ENCODE data around the gene C16orf74.

C16orf74 gene

DNA sequence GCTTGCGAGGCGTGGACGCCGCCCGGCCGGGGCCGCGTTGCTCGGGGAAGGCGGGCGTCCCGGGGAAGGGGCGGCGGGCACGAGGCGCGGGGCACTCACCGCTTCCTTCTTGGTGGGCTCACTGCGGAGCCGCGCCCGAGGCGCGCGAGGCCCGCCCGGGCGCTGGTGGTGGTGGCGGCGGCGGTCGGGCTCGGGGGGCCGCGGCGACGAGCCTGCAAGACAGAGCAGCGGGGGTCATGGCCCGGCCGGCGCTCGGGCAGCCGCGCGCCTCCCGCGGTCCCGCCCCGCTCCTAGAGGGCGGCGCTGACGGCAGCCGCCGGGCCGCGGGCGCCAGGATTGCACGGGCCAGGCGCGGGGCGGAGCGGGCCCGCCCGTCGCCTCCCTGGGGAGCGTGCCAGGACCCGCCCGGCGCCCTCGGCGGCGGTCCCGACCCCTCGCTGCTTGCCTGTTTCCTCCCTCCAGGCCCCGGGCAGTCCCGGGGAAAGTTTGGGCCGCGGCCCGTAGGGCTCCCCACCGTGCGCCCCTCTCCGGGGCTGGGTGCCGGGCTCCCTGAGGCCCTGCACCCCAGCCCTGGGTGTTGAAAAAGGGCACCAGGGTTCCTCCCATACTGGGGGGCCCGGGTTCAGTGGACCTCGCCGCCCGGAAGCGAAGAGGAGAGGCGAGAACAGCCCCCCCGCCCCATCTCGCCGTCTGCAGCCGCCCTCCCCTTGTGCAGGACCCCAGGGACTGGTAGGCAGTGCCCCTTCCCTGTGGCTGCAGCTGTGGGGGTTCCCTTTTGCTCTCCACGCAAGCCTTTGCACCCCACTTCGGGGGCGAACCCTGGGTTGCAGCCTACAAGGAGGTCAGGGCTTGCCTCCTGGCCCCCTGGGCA lies at the start of gene C16orf74:
TSS of gene C16orf74 (minus strand) at position 270 of the 871 bp plus-strand sequence. CDS start 15,879 bp downstream, outside the sequence.
- H3K36me3 ChIP-seq (ENCODE audit: control insufficient read depth in 1 of 2, insufficient read depth in 2 of 2, low read length in 2 of 2), result no peaks in the 10 kb centered on the region
- no peaks in the 10 kb centered on the region for H3K9me3 ChIP-seq (ENCODE audit: control insufficient read depth in 1 of 2, low read length in 2 of 2)
- H3K4me3 ChIP-seq (ENCODE audit: low read depth in 1 of 2, low read length in 2 of 2), result peak within 1 kb of the TSS; percentile 50 to 55
- H3K27me3 ChIP-seq (ENCODE audit: control insufficient read depth in 1 of 2, insufficient read depth in 2 of 2, low read length in 2 of 2), result peaks cover 26 to 34% of the 10 kb centered on the region in 2 donors
- peak within 1 kb of the TSS in 1 of 2 donors; percentile 18 for H3K9ac ChIP-seq (ENCODE audit: low read depth in 1 of 2, low read length in 2 of 2)
- H3K4me1 ChIP-seq (ENCODE audit: control insufficient read depth in 1 of 2, insufficient read depth in 2 of 2, low read length in 2 of 2), result peaks cover 27 to 45% of the 10 kb centered on the region in 2 donors
- H3K27ac ChIP-seq (ENCODE audit: low read depth, low read length), result no peak within 1 kb of the TSS

DNA sequence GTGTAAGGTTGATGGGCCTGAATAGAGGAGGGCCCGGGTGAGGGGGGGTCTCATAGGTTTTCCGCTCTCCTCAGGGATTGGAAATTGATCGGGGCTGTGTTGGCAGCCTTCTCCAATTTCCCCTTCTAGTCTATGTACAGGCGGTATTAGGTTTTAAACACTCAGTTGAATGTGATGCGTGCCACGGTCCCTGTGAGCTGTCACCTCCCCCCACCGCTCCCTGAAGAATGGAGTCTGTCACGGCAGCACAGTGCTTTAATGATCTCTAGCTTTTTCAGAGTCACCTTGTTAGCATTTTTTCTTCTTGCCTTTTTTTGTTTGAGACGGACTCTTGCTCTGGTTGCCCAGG lies 49.4 kb upstream of the C16orf74 start:
- Histone ChIP-seq H3K4me1 (ENCODE audit: control insufficient read depth in 1 of 2, insufficient read depth in 2 of 2, low read length in 2 of 2) (peaks cover 12 to 30% of the 10 kb centered on the region in 2 donors), H3K27me3 (ENCODE audit: control insufficient read depth in 1 of 2, insufficient read depth in 2 of 2, low read length in 2 of 2) (no peaks in the 10 kb centered on the region), H3K36me3 (ENCODE audit: control insufficient read depth in 1 of 2, insufficient read depth in 2 of 2, low read length in 2 of 2) (peaks cover 27 to 56% of the 10 kb centered on the region in 2 donors), H3K9ac (ENCODE audit: low read depth in 1 of 2, low read length in 2 of 2) (peak overlapping the region; percentile 76 to 87), H3K27ac (ENCODE audit: low read depth, low read length) (peak overlapping the region; percentile 84), H3K4me3 (ENCODE audit: low read depth in 1 of 2, low read length in 2 of 2) (peak overlapping the region; percentile 93 to 98), H3K9me3 (ENCODE audit: control insufficient read depth in 1 of 2, low read length in 2 of 2) (no peaks in the 10 kb centered on the region)

DNA sequence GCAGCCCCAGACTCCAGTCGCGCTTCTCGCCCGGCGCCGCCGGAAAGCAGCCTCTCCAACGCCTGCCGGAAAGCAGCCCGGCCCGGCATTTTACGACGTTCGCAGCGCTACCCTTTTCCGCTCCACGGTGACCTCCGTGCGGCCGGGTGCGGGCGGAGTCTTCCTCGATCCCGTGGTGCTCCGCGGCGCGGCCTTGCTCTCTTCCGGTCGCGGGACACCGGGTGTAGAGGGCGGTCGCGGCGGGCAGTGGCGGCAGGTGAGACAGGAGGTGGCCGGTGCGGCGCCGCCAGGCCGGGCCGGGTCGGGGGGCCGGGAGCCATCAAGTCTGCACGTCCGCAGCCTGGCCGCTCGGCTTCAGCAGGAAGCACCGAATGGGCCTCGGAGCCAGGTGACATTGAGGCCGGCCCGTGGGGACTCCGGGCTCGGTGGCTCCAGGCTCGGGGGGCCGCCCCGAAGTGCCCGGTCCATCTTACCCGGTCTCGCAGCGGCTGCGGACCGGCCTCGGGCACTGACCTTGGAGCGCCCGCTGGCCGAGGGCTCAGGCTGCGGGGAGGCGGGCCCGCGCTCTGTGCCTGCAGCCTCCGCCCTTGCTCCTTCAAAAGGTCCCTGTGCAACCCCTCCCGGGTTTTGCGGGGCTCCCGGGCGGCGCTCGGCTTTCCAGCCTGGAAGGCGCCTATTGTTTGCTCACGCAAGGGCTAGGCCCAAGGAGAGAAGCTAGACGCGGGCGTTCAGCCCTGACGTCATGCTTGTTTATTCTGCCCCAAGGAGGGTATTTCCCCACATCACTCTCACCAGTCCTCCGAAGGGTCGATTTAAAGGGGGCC lies 48.8 kb upstream of the C16orf74 start, which contains the start of the genes COX4I1 and EMC8:
TSS of gene COX4I1 (plus strand) at position 199 of the 824 bp plus-strand sequence. CDS start 1,511 bp downstream, outside the sequence.
TSS of gene EMC8 (minus strand) at position 48 of the 824 bp plus-strand sequence. CDS start 249 bp downstream, outside the sequence.
- H3K4me1 ChIP-seq (ENCODE audit: control insufficient read depth in 1 of 2, insufficient read depth in 2 of 2, low read length in 2 of 2), result peaks cover 12 to 30% of the 10 kb centered on the region in 2 donors
- H3K36me3 ChIP-seq (ENCODE audit: control insufficient read depth in 1 of 2, insufficient read depth in 2 of 2, low read length in 2 of 2), result peaks cover 28 to 56% of the 10 kb centered on the region in 2 donors

DNA sequence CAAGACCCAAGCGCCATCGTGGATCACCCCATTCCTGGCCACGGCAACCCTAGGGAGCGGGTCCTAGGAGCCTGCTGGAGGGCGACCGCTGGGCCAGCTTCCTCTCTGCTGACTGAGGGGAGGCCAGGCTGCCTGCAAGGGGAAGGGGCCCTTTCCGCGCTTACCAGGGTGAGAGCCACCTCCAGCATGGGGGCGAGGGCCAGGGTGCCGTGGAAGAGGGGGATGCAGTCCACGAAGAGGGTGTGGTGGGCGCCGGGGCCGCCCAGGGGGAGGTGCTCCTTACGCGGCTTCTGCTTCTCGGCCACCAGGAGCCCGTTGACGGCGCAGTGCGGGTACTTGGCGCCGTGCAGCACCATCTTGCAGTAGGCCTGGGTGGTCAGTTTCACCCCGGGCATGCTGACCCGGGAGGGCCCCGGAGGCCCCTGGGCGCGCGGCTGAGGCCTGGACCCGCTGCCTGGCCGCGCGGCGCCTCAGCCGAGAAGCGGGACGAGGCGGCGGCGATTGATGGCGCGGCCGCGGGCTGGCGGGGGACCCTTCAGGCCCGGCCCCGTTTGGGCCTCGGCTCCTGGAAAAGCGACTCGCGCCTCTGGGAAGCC lies 48.1 kb upstream of the C16orf74 start:
- Histone ChIP-seq H3K9ac (ENCODE audit: low read depth in 1 of 2, low read length in 2 of 2) (peak overlapping the region; percentile 86 to 96), H3K9me3 (ENCODE audit: control insufficient read depth in 1 of 2, low read length in 2 of 2) (no peaks in the 10 kb centered on the region), H3K4me1 (ENCODE audit: control insufficient read depth in 1 of 2, insufficient read depth in 2 of 2, low read length in 2 of 2) (peaks cover 12 to 30% of the 10 kb centered on the region in 2 donors), H3K27ac (ENCODE audit: low read depth, low read length) (no peak overlapping the region), H3K36me3 (ENCODE audit: control insufficient read depth in 1 of 2, insufficient read depth in 2 of 2, low read length in 2 of 2) (peaks cover 29 to 55% of the 10 kb centered on the region in 2 donors), H3K4me3 (ENCODE audit: low read depth in 1 of 2, low read length in 2 of 2) (peak overlapping the region; percentile 93 to 98), H3K27me3 (ENCODE audit: control insufficient read depth in 1 of 2, insufficient read depth in 2 of 2, low read length in 2 of 2) (no peaks in the 10 kb centered on the region)

More for the DNA sequence above, 48.8 kb upstream of the C16orf74 start, which contains the start of the genes COX4I1 and EMC8:
- Histone ChIP-seq H3K9ac (ENCODE audit: low read depth in 1 of 2, low read length in 2 of 2) (peak within 1 kb of the TSS; percentile 86 to 96), H3K27me3 (ENCODE audit: control insufficient read depth in 1 of 2, insufficient read depth in 2 of 2, low read length in 2 of 2) (no peaks in the 10 kb centered on the region), H3K4me3 (ENCODE audit: low read depth in 1 of 2, low read length in 2 of 2) (peak within 1 kb of the TSS; percentile 93 to 98), H3K27ac (ENCODE audit: low read depth, low read length) (peak within 1 kb of the TSS; percentile 84), H3K9me3 (ENCODE audit: control insufficient read depth in 1 of 2, low read length in 2 of 2) (no peaks in the 10 kb centered on the region)

DNA sequence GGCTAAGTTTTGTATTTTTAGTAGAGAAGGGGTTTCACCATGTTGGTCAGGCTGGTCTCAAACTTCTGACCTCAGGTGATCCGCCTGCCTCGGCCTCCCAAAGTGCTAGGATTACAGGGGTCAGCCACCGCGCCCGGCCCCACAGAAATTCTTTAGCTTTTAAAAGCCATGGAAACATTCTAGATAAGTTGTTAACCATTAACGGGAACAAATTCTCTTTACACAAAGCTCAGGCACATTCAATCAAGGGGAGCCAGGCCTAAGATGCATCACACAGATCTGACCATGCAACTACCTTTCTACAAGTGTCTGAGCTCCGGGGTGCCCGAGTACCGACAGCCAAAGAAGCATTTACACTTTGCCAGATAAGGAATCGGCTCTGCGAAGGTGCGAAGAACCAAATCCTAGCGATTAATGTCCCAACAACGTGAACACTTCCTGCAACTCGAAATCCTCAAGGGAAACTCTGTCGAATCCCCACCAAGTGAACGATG lies 47.4 kb upstream of the C16orf74 start:
- peaks cover 29 to 50% of the 10 kb centered on the region in 2 donors for H3K36me3 ChIP-seq (ENCODE audit: control insufficient read depth in 1 of 2, insufficient read depth in 2 of 2, low read length in 2 of 2)
- no peak overlapping the region for H3K27ac ChIP-seq (ENCODE audit: low read depth, low read length)
- H3K4me1 ChIP-seq (ENCODE audit: control insufficient read depth in 1 of 2, insufficient read depth in 2 of 2, low read length in 2 of 2), result peaks cover 12 to 30% of the 10 kb centered on the region in 2 donors

DNA sequence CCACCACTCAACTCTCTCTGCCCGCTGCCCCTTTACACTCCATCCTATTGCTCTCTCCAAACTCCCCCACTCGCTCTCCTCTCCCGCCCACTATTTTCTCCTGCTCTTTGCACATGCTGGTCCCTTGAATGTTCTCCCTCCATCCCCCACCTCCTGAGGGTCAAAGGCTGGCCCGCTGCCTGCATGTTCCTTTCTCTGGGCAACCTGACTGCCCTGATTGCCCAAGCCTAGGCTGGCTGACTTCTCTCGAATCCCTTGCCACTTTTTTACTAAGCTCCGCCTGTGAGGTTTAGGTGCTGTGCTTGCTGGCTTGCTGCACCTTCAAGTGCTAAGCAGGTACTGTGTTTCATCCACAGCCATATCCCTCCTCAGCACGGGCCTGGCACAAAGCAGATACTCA lies 45.7 kb upstream of the C16orf74 start:
- Histone ChIP-seq H3K9ac (ENCODE audit: low read depth in 1 of 2, low read length in 2 of 2) (no peak overlapping the region), H3K4me1 (ENCODE audit: control insufficient read depth in 1 of 2, insufficient read depth in 2 of 2, low read length in 2 of 2) (peaks cover 12 to 30% of the 10 kb centered on the region in 2 donors), H3K27me3 (ENCODE audit: control insufficient read depth in 1 of 2, insufficient read depth in 2 of 2, low read length in 2 of 2) (no peaks in the 10 kb centered on the region), H3K27ac (ENCODE audit: low read depth, low read length) (no peak overlapping the region), H3K9me3 (ENCODE audit: control insufficient read depth in 1 of 2, low read length in 2 of 2) (no peaks in the 10 kb centered on the region), H3K36me3 (ENCODE audit: control insufficient read depth in 1 of 2, insufficient read depth in 2 of 2, low read length in 2 of 2) (peaks cover 27 to 47% of the 10 kb centered on the region in 2 donors), H3K4me3 (ENCODE audit: low read depth in 1 of 2, low read length in 2 of 2) (no peak overlapping the region)

More for the DNA sequence above, 47.4 kb upstream of the C16orf74 start:
- Histone ChIP-seq H3K27me3 (ENCODE audit: control insufficient read depth in 1 of 2, insufficient read depth in 2 of 2, low read length in 2 of 2) (no peaks in the 10 kb centered on the region), H3K4me3 (ENCODE audit: low read depth in 1 of 2, low read length in 2 of 2) (peak overlapping the region; percentile 93 to 98), H3K9me3 (ENCODE audit: control insufficient read depth in 1 of 2, low read length in 2 of 2) (no peaks in the 10 kb centered on the region), H3K9ac (ENCODE audit: low read depth in 1 of 2, low read length in 2 of 2) (peak overlapping the region; percentile 86 to 96)

DNA sequence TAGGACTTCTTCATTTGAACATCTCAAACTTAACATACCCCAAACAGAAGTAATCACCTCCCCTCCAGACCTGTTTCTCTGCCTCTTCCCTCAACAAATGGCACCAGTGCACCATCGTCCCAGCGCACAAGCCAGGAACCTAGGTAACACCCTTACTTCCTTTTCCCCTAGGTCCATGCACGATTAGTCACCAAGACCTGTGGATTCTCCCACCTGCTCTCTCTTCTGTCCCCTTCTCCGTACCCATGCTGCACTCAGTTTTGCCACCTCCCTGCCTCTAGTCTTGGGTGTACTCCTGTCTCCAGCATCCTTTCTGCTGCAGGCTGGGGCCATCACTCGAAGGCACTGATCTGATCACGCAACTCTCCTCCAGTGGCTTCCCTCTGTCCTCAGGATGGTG lies 45.3 kb upstream of the C16orf74 start:
- Histone ChIP-seq H3K27ac (ENCODE audit: low read depth, low read length) (no peak overlapping the region), H3K9ac (ENCODE audit: low read depth in 1 of 2, low read length in 2 of 2) (no peak overlapping the region), H3K36me3 (ENCODE audit: control insufficient read depth in 1 of 2, insufficient read depth in 2 of 2, low read length in 2 of 2) (peaks cover 25 to 45% of the 10 kb centered on the region in 2 donors), H3K4me1 (ENCODE audit: control insufficient read depth in 1 of 2, insufficient read depth in 2 of 2, low read length in 2 of 2) (peaks cover 11 to 27% of the 10 kb centered on the region in 2 donors), H3K9me3 (ENCODE audit: control insufficient read depth in 1 of 2, low read length in 2 of 2) (no peaks in the 10 kb centered on the region), H3K27me3 (ENCODE audit: control insufficient read depth in 1 of 2, insufficient read depth in 2 of 2, low read length in 2 of 2) (no peaks in the 10 kb centered on the region), H3K4me3 (ENCODE audit: low read depth in 1 of 2, low read length in 2 of 2) (no peak overlapping the region)

DNA sequence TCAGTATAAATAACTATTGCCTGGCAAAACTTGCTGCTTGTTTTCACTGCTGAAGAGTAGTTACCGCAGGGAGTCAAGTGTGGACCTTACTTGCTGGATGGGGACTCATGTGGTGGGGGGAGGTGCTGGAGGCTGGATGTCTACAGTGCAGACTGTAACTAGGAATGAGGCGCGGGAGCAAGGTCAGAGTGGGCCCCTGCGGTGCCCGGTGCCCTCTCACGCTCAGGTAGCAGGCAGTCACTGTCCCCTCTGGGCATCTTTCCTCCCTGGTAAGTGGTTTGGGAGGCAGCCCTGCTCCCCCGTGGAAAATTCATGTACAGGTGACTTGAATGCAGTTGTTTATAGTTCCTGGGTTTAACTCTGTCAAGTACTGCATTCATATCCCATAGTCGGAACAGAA lies 43.8 kb upstream of the C16orf74 start:
- H3K27ac ChIP-seq (ENCODE audit: low read depth, low read length), result no peak overlapping the region
- no peak overlapping the region for H3K4me3 ChIP-seq (ENCODE audit: low read depth in 1 of 2, low read length in 2 of 2)
- peaks cover 6 to 15% of the 10 kb centered on the region in 2 donors for H3K4me1 ChIP-seq (ENCODE audit: control insufficient read depth in 1 of 2, insufficient read depth in 2 of 2, low read length in 2 of 2)

DNA sequence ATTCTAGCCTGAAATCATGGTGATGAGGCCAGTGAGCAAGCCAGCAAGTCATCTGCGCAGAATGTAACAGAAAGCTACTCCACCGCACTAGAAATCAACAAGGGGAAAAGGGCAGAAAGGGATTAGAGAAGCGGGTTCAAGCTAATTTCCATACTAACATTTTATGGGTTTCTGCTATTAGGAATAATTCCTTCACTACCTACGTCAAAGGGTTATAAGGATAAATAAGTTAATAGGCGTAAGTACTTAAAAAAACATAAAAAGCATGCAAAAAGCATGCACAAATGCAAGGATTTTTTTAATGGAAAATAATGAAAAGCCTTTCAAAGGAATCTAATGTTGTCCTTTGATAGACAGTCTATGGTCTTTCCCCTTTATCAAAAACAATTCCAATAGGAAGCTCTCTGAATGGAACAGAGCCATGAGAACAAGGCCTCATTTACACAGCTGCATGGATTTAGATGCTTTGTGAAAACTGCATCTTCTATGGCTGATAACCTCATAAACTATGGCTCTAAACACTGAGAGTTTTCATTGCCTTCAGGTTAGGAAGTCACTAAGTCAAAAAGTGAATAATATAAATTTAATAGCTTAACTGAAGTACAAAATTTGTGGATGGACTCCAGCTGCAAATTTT lies 42.9 kb upstream of the C16orf74 start:
- no peak overlapping the region for H3K27ac ChIP-seq (ENCODE audit: low read depth, low read length)
- peaks cover 6 to 13% of the 10 kb centered on the region in 2 donors for H3K4me1 ChIP-seq (ENCODE audit: control insufficient read depth in 1 of 2, insufficient read depth in 2 of 2, low read length in 2 of 2)

More for the DNA sequence above, 43.8 kb upstream of the C16orf74 start:
- H3K9ac ChIP-seq (ENCODE audit: low read depth in 1 of 2, low read length in 2 of 2), result no peak overlapping the region
- H3K36me3 ChIP-seq (ENCODE audit: control insufficient read depth in 1 of 2, insufficient read depth in 2 of 2, low read length in 2 of 2), result peaks cover 25 to 45% of the 10 kb centered on the region in 2 donors
- no peaks in the 10 kb centered on the region for H3K27me3 ChIP-seq (ENCODE audit: control insufficient read depth in 1 of 2, insufficient read depth in 2 of 2, low read length in 2 of 2)
- no peaks in the 10 kb centered on the region for H3K9me3 ChIP-seq (ENCODE audit: control insufficient read depth in 1 of 2, low read length in 2 of 2)

More for the DNA sequence above, 42.9 kb upstream of the C16orf74 start:
- Histone ChIP-seq H3K9me3 (ENCODE audit: control insufficient read depth in 1 of 2, low read length in 2 of 2) (no peaks in the 10 kb centered on the region), H3K27me3 (ENCODE audit: control insufficient read depth in 1 of 2, insufficient read depth in 2 of 2, low read length in 2 of 2) (no peaks in the 10 kb centered on the region), H3K9ac (ENCODE audit: low read depth in 1 of 2, low read length in 2 of 2) (no peak overlapping the region), H3K36me3 (ENCODE audit: control insufficient read depth in 1 of 2, insufficient read depth in 2 of 2, low read length in 2 of 2) (peaks cover 26 to 49% of the 10 kb centered on the region in 2 donors), H3K4me3 (ENCODE audit: low read depth in 1 of 2, low read length in 2 of 2) (no peak overlapping the region)
